H1 (cell line): Measurements from ENCODE around the gene ARMC12.

ENCODE experiments used
- CTCF ChIP-seq, 3 experiments: IDR thresholded peaks; 1 replicate in 2 of 3; 2 replicates in 1 of 3; pipeline versions ENCODE4 v1.5.1 to v1.6.1; 2011; ENCODE audit warnings: low read length in 3 of 3, mild to moderate bottlenecking in 3 of 3, inconsistent platforms in 2 of 3, low read depth in 1 of 3, moderate library complexity in 1 of 3; ENCODE audit not compliant: insufficient read depth in 1 of 3; ENCODE audit errors: control extremely low read depth in 1 of 3
- JUN ChIP-seq: IDR thresholded peaks from 2 replicates; pipeline ENCODE4 v1.6.1; 2011; ENCODE audit warnings: low read depth, mild to moderate bottlenecking, improper control_type of control experiment, low read length
- SIX5 ChIP-seq: IDR thresholded peaks from 2 replicates; pipeline ENCODE4 v1.6.1; 2011; ENCODE audit warnings: mild to moderate bottlenecking, low read depth, low read length
- ZNF274 ChIP-seq: IDR thresholded peaks from 2 replicates; pipeline ENCODE4 v1.7.0; 2012; ENCODE audit warnings: low read length, borderline replicate concordance; ENCODE audit errors: extremely low read depth

GRCh38 chr6:35703554-35703953, 33.3 kb upstream of the ARMC12 start:
- no peak for TF ChIP-seq JUN
- no peak for TF ChIP-seq ZNF274
- TF ChIP-seq CTCF (IDR thresholded peaks at IDR 0.05; ENCODE audit: control extremely low read depth in 1 of 3, insufficient read depth in 1 of 3, low read depth in 1 of 3, low read length in 3 of 3), result no peak
- TF ChIP-seq SIX5, result no peak
